Skeletal muscle cell (primary cell): ENCODE data around the gene ZFAND2A.
"Not testable (repeated sequence)": the region's sequence is repeated elsewhere in the genome, so short reads cannot be mapped to it uniquely, and the experiment has no call there.

ENCODE experiments used
- DNase-seq: peaks from one replicate; pipeline ENCODE4 v3.0.0-alpha.2; 2010; ENCODE audit warnings: low read depth
- H3K4me3 ChIP-seq: 2 replicates; pipeline ENCODE4 v1.5.1; 2011; ENCODE audit warnings: low read depth, mild to moderate bottlenecking, control low read depth, low read length, moderate library complexity

Gene ZFAND2A

GRCh38 chr7:1155818-1156781, 3.9 kb downstream of the ZFAND2A start:
- DNase-seq, H3K4me3 ChIP-seq: not testable (repeated sequence)

GRCh38 chr7:1154172-1154739, 5.7 kb downstream of the ZFAND2A start:
- no peak for DNase-seq
- no peak overlapping the region for H3K4me3 ChIP-seq

GRCh38 chr7:1152492-1152891, 7.5 kb downstream of the ZFAND2A start:
- H3K4me3 ChIP-seq, result no peak overlapping the region
- DNase-seq, result no peak

- DNase-seq, result no peak
- H3K4me3 ChIP-seq, result no peak overlapping the region
These were observed 8.2 kb downstream of the ZFAND2A start for GRCh38 chr7:1151653-1152425.

GRCh38 chr7:1151156-1151555, 8.8 kb downstream of the ZFAND2A start:
- no peak for DNase-seq
- H3K4me3 ChIP-seq, result no peak overlapping the region

- no peak overlapping the region for H3K4me3 ChIP-seq
These were observed 9.5 kb downstream of the ZFAND2A start for GRCh38 chr7:1150400-1151002.

GRCh38 chr7:1149351-1149794, 10.6 kb downstream of the ZFAND2A start:
- no peak for DNase-seq

More at GRCh38 chr7:1150400-1151002, 9.5 kb downstream of the ZFAND2A start:
- no peak for DNase-seq

GRCh38 chr7:1147873-1148272, 12.1 kb downstream of the ZFAND2A start:
- not testable (repeated sequence) for H3K4me3 ChIP-seq, DNase-seq

More at GRCh38 chr7:1149351-1149794, 10.6 kb downstream of the ZFAND2A start:
- H3K4me3 ChIP-seq, result no peak overlapping the region

GRCh38 chr7:1144269-1144771, 15.7 kb downstream of the ZFAND2A start:
- no peak overlapping the region for H3K4me3 ChIP-seq
- DNase-seq, result no peak

GRCh38 chr7:1143031-1143430, 17.0 kb downstream of the ZFAND2A start:
- DNase-seq, H3K4me3 ChIP-seq: not testable (repeated sequence)

GRCh38 chr7:1142051-1142635, 17.9 kb downstream of the ZFAND2A start:
- no peak for DNase-seq
- no peak overlapping the region for H3K4me3 ChIP-seq

GRCh38 chr7:1141651-1142050, 18.3 kb downstream of the ZFAND2A start:
- H3K4me3 ChIP-seq, result no peak overlapping the region
- no peak for DNase-seq

GRCh38 chr7:1140476-1141104, 19.4 kb downstream of the ZFAND2A start:
- no peak for DNase-seq
- no peak overlapping the region for H3K4me3 ChIP-seq

GRCh38 chr7:1137517-1138167, 22.4 kb downstream of the ZFAND2A start:
- DNase-seq, result no peak
- H3K4me3 ChIP-seq, result peak overlapping the region; percentile 85

GRCh38 chr7:1136841-1137516, 23.0 kb downstream of the ZFAND2A start:
- H3K4me3 ChIP-seq, result peak overlapping the region; percentile 85
- DNase-seq, result no peak

GRCh38 chr7:1134951-1135350, 25.0 kb downstream of the ZFAND2A start:
- no peak for DNase-seq
- H3K4me3 ChIP-seq, result no peak overlapping the region

GRCh38 chr7:1131471-1132265, 28.3 kb downstream of the ZFAND2A start:
- no peak for DNase-seq
- H3K4me3 ChIP-seq, result no peak overlapping the region
